GM18909 (cell line): ENCODE measurements around the gene RPL26.
"Not testable (repeated sequence)": the region's sequence is repeated elsewhere in the genome, so short reads cannot be mapped to it uniquely, and the experiment has no call there.

Experiments used
- ATAC-seq: cut with Tn5 transposase; IDR thresholded peaks from one replicate; pipeline ENCODE4 v1.9.1; 2021; ENCODE audit warnings: mild to moderate bottlenecking; ENCODE audit not compliant: unreplicated experiment, poor library complexity

Gene RPL26

GRCh38 chr17:8397636-8398035 is 14.6 kb upstream of the RPL26 start, which contains the start of gene RNF222:
Gene RNF222 (minus strand): TSS chr17:8397827. CDS start chr17:8393461, 4,366 bp downstream.
- ATAC-seq: no peak

DNA sequence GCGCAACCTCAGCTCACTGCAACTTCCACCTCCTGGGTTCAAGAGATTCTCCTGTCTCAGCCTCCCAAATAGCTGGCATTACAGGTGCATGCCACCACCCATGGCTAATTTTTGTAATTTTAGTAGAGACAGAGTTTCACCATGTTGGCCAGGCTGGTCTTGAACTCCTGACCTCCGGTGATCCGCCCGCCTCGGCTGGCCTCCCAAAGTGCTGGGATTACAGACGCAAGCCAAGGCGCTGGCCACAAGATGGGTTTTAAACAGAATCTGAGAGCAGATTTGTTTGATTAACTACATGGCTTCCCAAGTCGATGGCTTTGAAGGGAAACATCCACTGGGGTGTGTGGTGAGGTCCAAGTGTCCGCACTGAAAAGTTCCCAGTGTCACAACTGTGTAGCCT is 11.5 kb upstream of the RPL26 start:
- not testable (repeated sequence) for ATAC-seq

GRCh38 chr17:8393470-8394231 is 10.7 kb upstream of the RPL26 start:
- ATAC-seq: no peak

GRCh38 chr17:8392674-8393469 is 9.9 kb upstream of the RPL26 start:
- ATAC-seq: no peak

- ATAC-seq: no peak
Measured at GRCh38 chr17:8392274-8392673, 9.3 kb upstream of the RPL26 start.

- ATAC-seq: no peak
Measured at GRCh38 chr17:8391711-8392110, 8.7 kb upstream of the RPL26 start.

DNA sequence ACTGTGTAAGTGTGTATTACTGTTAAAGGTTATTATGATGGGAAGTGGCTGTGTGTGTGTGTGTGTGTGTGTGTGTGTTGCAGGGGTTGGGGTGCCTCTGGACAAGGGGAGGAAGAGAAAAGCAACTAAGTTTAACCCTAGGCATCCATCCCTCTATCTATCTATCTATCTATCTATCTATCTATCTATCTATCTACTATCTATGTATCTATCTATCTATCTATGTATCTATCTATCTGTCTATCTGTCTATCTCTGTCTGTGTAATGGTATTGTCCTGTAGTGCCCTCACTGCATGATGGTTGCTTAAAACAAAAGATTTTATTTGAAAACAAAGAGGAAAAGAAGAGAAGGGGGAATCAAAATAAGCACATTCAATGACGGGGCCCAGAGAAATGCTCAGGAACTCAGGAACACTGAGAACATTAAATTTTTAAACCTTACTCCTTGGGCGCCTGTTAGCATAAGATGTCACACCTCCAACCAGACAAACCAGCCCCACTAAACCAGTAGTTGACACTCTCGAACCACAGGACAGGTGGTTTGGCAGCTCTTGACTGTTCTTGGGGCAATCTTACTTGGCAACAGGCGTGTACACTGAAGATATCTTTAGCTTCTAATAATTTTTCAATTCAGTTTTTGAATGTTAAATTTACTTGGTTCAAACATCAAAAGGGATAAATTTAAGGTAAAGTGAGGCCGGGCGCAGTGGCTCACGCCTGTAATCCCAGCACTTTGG is 5.1 kb upstream of the RPL26 start:
- ATAC-seq: no peak

GRCh38 chr17:8386841-8387240 is 3.8 kb upstream of the RPL26 start:
- ATAC-seq: no peak

GRCh38 chr17:8384801-8385378 is 1.9 kb upstream of the RPL26 start:
- no peak for ATAC-seq

DNA sequence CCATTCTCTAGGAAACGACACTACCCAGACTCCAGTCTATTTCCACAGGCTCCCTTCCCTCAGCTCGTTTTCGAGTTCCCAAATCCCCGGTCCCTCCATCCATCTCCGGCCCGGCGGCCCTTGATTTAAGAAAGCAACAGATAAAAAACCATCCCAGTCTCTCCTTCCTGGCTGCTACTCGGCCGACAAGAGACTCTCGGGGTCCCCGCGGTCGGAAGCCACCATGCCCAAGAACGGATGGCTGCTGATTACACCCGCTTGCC is 182 bp downstream of the RPL26 start:
- ATAC-seq: peak; percentile 0

DNA sequence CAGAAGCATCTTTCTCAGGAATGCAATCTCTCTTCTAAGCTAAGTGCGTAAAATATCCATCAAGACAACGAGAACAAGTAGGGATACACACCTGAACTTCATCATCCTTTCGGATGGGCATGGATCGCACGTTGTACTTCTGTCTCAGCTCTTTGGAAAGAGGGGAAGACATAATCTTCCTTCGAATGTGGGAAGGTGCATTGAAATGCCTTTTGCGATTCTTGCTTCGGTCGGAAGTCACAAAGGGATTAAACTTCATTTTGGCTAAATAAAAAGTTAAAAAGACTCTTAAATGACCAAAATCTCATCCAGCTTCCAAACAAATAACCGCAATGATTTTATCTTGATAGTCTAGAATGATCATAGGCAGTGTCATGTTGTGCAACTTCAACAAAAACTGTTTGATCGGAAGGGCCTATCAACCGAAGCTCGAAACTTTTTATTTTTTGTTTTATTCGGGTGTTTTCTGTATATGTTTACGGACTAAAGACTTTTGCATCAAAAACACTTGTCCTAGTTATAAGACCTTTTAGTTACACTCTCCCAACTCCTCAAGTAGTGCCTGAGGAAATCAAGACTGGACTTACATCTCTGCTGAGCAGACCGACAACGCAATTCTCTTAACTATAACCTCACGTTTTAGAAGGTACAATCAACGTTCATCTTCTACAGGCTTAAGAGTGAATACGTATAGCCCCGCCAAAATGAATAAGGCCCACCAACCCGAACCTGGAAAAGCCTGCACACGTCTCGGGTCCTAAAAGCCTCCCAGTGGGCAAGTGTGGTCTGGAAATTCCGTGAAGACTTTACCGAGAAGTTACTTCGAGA is 727 bp downstream of the RPL26 start:
- no peak for ATAC-seq

DNA sequence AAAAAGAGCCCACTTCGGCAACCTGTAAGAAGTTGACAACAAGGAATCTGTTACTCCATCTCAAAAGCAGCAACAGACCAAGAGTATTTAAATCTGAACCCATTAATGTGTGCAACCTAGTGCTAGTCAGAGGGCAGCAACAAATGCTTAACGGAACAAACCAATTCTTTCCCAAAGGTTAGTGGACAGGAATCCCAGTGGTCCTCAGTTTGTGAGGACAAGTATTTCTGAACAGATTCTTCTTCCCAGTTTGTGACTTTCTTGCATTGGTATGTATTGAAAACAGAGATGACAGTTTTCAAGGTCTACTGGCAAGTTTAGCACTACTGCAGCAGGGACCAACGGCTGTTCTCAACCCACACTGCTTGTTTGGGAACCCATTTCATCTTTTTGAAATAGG is 2.9 kb downstream of the RPL26 start:
- ATAC-seq: no peak

GRCh38 chr17:8378117-8378516 is 4.9 kb downstream of the RPL26 start:
- ATAC-seq: not testable (repeated sequence)

GRCh38 chr17:8377422-8377821 is 5.6 kb downstream of the RPL26 start:
- no peak for ATAC-seq

DNA sequence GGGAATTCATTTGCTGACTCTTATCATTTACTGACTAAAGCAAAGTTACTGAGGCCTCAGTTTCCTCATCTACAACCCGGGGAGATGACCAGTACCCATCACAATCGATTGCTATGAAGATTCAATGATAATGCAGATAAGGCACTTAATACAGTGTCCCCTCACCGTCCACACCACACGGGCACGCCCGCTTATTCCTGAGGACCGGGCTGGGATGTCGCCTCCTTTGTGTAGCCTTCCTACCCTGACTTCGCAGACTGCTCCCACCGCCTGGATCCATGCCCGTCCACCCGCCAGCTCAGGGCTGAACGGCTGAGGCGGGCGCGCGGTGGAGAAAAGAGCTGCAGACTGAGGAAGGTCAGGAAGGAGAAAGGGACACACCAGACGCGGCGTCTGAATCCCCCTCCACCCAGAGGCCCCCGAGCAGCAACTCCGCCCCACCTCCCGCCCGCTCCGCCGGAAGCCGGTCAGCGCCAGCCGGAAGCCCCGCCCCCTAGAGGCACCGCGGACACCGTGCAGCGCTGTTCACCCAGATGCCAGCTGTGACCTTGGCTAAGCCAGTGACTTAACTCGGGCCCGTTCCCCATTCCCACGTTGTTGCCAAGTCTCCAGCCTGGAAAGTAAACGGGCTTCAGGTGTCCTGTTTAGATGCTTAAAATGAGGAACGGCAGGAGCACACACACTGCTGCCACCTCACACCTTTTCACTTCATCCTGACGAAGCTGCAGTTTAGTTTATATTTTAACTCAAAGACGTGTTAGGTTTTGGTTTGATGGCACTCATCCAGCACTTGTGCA is 6.5 kb downstream of the RPL26 start, which contains the start of gene KRABD2:
Gene KRABD2, minus strand, starts transcription at position 434 of the 797 bp plus-strand sequence.
- peak; percentile 90 for ATAC-seq

DNA sequence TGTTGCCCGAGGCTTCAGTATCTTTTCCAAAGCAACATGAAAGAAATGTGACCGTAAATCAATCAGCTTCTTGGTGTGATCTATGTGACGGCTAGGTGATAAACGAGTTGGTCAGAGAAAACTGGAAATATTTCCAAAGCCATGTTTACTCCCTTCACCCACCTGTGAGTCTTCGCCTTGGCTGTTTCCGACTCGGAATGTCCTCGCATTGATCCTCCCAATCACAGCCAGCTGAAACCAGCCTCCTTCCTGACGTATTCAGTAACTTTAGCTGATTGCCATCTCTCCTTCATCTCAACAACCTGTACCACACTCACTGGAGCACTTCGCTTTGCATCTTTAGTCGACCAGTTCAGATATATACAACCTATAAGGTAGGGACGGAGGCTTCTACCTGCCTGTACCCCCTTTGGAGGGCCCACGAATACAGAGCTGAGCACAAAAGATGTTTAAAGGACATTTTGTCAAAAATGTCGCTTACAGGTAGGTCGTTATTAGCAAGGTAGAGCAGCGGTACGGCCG is 7.2 kb downstream of the RPL26 start:
- ATAC-seq: no peak

DNA sequence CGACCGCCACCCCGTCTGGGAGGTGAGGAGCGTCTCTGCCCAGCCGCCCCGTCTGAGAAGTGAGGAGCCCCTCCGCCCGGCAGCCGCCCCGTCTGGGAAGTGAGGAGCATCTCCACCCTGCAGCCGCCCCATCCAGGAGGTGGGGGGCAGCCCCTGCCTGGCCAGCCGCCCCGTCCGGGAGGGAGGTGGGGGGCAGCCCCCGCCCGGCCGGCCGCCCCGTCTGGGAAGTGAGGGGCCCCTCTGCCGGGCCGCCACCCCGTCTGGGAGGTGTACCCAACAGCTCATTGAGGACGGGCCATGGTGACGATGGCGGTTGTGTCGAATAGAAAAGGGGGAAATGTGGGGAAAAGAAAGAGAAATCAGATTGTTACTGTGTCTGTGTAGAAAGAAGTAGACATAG is 9.1 kb downstream of the RPL26 start:
- not testable (repeated sequence) for ATAC-seq

DNA sequence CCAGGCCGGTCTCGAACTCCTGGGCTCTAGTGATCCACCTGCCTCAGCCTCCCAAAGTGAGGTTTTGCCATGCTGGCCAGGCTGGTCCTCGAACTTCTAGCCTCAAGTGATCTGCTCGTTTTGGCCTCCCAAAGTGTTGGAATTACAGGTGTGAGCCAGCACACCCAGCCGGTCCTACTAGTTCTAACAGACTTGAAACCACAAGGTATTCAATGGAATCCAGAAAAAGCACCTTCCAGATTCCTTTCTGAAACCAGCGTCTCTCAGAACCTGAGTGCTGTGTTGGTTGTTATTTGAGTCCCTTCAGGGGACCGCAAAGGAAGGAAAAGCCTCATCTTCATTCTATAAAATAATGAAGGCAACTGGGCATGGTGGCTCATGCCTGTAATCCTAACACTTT is 10.6 kb downstream of the RPL26 start:
- ATAC-seq: no peak

DNA sequence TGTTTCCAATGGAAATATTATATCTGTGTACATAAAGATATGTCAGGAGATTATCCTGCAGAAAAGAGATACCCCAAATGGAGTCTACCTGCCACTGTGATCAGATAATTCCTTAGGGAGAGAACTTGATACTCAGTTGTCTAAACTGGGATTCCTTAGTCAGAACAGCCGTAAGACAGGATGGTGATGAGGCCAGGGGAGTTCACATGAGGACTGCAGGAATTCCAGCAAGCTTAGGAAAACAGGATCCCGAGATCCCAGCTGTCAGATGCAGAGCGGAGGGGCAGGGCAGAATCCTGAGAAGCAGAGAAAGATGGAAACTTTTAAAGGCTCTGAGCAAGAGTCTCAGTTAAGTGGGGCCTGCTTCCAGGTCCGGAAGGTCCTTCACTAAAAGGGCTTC is 11.2 kb downstream of the RPL26 start:
- ATAC-seq: no peak
